ENCODE data around the gene ALDH1A1. TPM values are rescaled to one million over a fixed set of nuclear protein-coding genes. Genes with fewer than 3 reads are reported as not detected.

ALDH1A1 gene
- total RNA-seq, 1 experiment from 2014 or later: 1.9 TPM

DNA sequence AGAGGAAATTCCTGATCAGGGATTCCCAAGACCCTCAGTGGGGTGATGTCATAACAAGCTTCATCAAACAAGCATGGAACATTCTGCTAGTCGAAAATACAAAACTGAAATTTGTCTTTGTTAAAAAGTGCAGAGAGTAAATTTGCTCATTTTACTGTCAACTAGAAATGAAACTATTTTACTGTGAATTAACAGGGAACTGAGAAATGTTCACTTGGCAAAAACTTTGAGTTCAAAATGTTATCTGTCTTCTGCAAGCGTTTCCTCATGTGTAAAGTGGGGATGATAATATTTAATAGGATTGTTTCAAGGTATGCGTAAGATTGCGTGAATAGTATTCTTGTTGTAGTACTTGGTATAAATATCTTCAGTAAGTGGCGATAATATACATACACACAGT lies 45.4 kb downstream of the ALDH1A1 start:
- H3K27me3 Mint-ChIP-seq (ENCODE audit: low read depth): no peaks in the 10 kb centered on the region
- H3K36me3 Mint-ChIP-seq: no peaks in the 10 kb centered on the region
- no peaks in the 10 kb centered on the region for H3K9me3 Mint-ChIP-seq
- POLR2A ChIA-PET: no interaction called here
- H3K27ac Mint-ChIP-seq: no peak overlapping the region
- no peak for ATAC-seq
- TF ChIP-seq, protein P1, sequence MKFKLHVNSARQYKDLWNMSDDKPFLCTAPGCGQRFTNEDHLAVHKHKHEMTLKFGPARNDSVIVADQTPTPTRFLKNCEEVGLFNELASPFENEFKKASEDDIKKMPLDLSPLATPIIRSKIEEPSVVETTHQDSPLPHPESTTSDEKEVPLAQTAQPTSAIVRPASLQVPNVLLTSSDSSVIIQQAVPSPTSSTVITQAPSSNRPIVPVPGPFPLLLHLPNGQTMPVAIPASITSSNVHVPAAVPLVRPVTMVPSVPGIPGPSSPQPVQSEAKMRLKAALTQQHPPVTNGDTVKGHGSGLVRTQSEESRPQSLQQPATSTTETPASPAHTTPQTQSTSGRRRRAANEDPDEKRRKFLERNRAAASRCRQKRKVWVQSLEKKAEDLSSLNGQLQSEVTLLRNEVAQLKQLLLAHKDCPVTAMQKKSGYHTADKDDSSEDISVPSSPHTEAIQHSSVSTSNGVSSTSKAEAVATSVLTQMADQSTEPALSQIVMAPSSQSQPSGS (CRISPR knock-in tag; IDR thresholded peaks at IDR 0.05; ENCODE audit: borderline replicate concordance, low read depth): no peak
- no peak for TF ChIP-seq SP1 (CRISPR knock-in tag; conservative IDR thresholded peaks at IDR 0.05)
- TF ChIP-seq, protein P2, sequence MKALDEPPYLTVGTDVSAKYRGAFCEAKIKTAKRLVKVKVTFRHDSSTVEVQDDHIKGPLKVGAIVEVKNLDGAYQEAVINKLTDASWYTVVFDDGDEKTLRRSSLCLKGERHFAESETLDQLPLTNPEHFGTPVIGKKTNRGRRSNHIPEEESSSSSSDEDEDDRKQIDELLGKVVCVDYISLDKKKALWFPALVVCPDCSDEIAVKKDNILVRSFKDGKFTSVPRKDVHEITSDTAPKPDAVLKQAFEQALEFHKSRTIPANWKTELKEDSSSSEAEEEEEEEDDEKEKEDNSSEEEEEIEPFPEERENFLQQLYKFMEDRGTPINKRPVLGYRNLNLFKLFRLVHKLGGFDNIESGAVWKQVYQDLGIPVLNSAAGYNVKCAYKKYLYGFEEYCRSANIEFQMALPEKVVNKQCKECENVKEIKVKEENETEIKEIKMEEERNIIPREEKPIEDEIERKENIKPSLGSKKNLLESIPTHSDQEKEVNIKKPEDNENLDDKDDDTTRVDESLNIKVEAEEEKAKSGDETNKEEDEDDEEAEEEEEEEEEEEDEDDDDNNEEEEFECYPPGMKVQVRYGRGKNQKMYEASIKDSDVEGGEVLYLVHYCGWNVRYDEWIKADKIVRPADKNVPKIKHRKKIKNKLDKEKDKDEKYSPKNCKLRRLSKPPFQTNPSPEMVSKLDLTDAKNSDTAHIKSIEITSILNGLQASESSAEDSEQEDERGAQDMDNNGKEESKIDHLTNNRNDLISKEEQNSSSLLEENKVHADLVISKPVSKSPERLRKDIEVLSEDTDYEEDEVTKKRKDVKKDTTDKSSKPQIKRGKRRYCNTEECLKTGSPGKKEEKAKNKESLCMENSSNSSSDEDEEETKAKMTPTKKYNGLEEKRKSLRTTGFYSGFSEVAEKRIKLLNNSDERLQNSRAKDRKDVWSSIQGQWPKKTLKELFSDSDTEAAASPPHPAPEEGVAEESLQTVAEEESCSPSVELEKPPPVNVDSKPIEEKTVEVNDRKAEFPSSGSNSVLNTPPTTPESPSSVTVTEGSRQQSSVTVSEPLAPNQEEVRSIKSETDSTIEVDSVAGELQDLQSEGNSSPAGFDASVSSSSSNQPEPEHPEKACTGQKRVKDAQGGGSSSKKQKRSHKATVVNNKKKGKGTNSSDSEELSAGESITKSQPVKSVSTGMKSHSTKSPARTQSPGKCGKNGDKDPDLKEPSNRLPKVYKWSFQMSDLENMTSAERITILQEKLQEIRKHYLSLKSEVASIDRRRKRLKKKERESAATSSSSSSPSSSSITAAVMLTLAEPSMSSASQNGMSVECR (CRISPR knock-in tag; IDR thresholded peaks at IDR 0.05; ENCODE audit: borderline replicate concordance): no peak
- TF ChIP-seq, protein P3, sequence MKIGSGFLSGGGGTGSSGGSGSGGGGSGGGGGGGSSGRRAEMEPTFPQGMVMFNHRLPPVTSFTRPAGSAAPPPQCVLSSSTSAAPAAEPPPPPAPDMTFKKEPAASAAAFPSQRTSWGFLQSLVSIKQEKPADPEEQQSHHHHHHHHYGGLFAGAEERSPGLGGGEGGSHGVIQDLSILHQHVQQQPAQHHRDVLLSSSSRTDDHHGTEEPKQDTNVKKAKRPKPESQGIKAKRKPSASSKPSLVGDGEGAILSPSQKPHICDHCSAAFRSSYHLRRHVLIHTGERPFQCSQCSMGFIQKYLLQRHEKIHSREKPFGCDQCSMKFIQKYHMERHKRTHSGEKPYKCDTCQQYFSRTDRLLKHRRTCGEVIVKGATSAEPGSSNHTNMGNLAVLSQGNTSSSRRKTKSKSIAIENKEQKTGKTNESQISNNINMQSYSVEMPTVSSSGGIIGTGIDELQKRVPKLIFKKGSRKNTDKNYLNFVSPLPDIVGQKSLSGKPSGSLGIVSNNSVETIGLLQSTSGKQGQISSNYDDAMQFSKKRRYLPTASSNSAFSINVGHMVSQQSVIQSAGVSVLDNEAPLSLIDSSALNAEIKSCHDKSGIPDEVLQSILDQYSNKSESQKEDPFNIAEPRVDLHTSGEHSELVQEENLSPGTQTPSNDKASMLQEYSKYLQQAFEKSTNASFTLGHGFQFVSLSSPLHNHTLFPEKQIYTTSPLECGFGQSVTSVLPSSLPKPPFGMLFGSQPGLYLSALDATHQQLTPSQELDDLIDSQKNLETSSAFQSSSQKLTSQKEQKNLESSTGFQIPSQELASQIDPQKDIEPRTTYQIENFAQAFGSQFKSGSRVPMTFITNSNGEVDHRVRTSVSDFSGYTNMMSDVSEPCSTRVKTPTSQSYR (CRISPR knock-in tag; IDR thresholded peaks at IDR 0.05): no peak
- TF ChIP-seq ETV6 (CRISPR knock-in tag; IDR thresholded peaks at IDR 0.05): no peak
- no peak for TF ChIP-seq ZNF416 (CRISPR knock-in tag; IDR thresholded peaks at IDR 0.05)
- TF ChIP-seq NFATC4 (CRISPR knock-in tag; IDR thresholded peaks at IDR 0.05): no peak
- TF ChIP-seq, protein P4, sequence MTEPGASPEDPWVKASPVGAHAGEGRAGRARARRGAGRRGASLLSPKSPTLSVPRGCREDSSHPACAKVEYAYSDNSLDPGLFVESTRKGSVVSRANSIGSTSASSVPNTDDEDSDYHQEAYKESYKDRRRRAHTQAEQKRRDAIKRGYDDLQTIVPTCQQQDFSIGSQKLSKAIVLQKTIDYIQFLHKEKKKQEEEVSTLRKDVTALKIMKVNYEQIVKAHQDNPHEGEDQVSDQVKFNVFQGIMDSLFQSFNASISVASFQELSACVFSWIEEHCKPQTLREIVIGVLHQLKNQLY (CRISPR knock-in tag; IDR thresholded peaks at IDR 0.05): no peak
- CTCF ChIA-PET: interaction anchor here (1.7 kb wide), 1 partner anchor 50 kb away, joined by 7 read pairs; no protein-coding TSS in a partner anchor
- H3K4me1 Mint-ChIP-seq: peaks cover 6% of the 10 kb centered on the region
- H3K4me3 Mint-ChIP-seq: no peak overlapping the region
- DNase-seq (ENCODE audit: low spot score): no peak

DNA sequence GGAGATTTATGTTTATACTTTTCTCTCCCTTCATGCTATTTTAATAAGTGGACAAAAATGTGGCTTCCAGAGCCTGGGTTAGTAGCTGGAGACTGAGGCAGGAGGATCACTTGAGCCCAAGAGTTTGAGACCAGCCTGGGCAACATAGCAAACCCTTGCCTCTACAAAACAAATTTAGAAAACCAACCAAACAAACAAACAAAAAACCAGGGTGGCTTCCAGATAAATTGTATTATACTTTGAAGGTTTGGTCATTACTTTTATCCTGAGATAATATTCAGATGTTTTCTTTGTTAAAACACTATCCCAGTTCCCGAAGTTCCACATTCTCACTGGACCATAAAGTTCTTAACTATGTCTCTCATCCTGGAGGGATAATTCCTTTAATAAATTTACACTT lies 46.0 kb downstream of the ALDH1A1 start:
- no peak for ATAC-seq
- Mint-ChIP-seq H3K4me3 (no peak overlapping the region), H3K27ac (no peak overlapping the region), H3K4me1 (peaks cover 4% of the 10 kb centered on the region), H3K9me3 (no peaks in the 10 kb centered on the region), H3K36me3 (no peaks in the 10 kb centered on the region), H3K27me3 (ENCODE audit: low read depth) (no peaks in the 10 kb centered on the region)
- POLR2A ChIA-PET: no interaction called here
- CTCF ChIA-PET: interaction anchor here (1.7 kb wide), 1 partner anchor 50 kb away, joined by 7 read pairs; no protein-coding TSS in a partner anchor
- no peak for DNase-seq (ENCODE audit: low spot score)
- TF ChIP-seq NR2C2 (CRISPR knock-in tag; IDR thresholded peaks at IDR 0.05) (no peak), JAZF1 (CRISPR knock-in tag; IDR thresholded peaks at IDR 0.05) (no peak), ETV6 (CRISPR knock-in tag; IDR thresholded peaks at IDR 0.05) (no peak), ZBTB21 (CRISPR knock-in tag; IDR thresholded peaks at IDR 0.05; ENCODE audit: borderline replicate concordance) (no peak), TCF7 (CRISPR knock-in tag; IDR thresholded peaks at IDR 0.05; ENCODE audit: low read depth) (no peak)
- TF ChIP-seq, protein P5, sequence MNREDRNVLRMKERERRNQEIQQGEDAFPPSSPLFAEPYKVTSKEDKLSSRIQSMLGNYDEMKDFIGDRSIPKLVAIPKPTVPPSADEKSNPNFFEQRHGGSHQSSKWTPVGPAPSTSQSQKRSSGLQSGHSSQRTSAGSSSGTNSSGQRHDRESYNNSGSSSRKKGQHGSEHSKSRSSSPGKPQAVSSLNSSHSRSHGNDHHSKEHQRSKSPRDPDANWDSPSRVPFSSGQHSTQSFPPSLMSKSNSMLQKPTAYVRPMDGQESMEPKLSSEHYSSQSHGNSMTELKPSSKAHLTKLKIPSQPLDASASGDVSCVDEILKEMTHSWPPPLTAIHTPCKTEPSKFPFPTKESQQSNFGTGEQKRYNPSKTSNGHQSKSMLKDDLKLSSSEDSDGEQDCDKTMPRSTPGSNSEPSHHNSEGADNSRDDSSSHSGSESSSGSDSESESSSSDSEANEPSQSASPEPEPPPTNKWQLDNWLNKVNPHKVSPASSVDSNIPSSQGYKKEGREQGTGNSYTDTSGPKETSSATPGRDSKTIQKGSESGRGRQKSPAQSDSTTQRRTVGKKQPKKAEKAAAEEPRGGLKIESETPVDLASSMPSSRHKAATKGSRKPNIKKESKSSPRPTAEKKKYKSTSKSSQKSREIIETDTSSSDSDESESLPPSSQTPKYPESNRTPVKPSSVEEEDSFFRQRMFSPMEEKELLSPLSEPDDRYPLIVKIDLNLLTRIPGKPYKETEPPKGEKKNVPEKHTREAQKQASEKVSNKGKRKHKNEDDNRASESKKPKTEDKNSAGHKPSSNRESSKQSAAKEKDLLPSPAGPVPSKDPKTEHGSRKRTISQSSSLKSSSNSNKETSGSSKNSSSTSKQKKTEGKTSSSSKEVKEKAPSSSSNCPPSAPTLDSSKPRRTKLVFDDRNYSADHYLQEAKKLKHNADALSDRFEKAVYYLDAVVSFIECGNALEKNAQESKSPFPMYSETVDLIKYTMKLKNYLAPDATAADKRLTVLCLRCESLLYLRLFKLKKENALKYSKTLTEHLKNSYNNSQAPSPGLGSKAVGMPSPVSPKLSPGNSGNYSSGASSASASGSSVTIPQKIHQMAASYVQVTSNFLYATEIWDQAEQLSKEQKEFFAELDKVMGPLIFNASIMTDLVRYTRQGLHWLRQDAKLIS (CRISPR knock-in tag; IDR thresholded peaks at IDR 0.05; ENCODE audit: borderline replicate concordance): no peak
- TF ChIP-seq, protein P6, sequence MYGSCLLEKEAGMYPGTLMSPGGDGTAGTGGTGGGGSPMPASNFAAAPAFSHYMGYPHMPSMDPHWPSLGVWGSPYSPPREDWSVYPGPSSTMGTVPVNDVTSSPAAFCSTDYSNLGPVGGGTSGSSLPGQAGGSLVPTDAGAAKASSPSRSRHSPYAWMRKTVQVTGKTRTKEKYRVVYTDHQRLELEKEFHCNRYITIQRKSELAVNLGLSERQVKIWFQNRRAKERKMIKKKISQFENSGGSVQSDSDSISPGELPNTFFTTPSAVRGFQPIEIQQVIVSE (CRISPR knock-in tag; IDR thresholded peaks at IDR 0.05; ENCODE audit: borderline replicate concordance): no peak
- TF ChIP-seq, protein P7, sequence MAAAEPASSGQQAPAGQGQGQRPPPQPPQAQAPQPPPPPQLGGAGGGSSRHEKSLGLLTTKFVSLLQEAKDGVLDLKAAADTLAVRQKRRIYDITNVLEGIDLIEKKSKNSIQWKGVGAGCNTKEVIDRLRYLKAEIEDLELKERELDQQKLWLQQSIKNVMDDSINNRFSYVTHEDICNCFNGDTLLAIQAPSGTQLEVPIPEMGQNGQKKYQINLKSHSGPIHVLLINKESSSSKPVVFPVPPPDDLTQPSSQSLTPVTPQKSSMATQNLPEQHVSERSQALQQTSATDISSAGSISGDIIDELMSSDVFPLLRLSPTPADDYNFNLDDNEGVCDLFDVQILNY (CRISPR knock-in tag; IDR thresholded peaks at IDR 0.05): no peak
